ENCODE results near the gene ZNF784.

Gene ZNF784

DNA sequence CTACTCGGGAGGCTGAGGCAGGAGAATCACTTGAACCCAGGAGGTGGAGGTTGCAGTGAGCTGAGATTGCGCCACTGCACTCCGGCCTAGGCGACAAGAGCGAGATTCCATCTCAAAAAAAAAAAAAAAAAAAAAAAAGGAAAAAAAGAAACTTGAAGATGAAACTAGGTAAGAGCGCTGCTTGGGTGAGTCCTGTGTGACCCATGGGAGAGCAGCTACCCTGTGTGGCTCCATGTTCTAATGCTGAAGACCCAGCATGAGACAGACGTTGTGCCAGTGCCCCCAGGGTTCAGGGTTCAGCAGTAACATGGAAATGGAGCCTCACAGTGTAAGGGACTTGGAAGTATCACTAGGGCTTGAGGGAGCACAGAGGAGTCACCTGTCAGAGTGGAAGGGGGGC, 5.9 kb downstream of the ZNF784 start:
- TF ChIP-seq, protein P1, sequence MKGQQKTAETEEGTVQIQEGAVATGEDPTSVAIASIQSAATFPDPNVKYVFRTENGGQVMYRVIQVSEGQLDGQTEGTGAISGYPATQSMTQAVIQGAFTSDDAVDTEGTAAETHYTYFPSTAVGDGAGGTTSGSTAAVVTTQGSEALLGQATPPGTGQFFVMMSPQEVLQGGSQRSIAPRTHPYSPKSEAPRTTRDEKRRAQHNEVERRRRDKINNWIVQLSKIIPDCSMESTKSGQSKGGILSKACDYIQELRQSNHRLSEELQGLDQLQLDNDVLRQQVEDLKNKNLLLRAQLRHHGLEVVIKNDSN (IDR thresholded peaks at IDR 0.05): no peak
- TF ChIP-seq ZBTB7A (IDR thresholded peaks at IDR 0.05; ENCODE audit: low read depth) (no peak), RAD21 (IDR thresholded peaks at IDR 0.05; ENCODE audit: low read depth) (no peak), CEBPB (IDR thresholded peaks at IDR 0.05) (no peak), TEAD4 (IDR thresholded peaks at IDR 0.05) (no peak), TCF12 (IDR thresholded peaks at IDR 0.05; ENCODE audit: low read depth) (no peak), EGR1 (IDR thresholded peaks at IDR 0.05) (no peak), TAF1 (IDR thresholded peaks at IDR 0.05; ENCODE audit: low read depth) (no peak), YY1 (IDR thresholded peaks at IDR 0.05; ENCODE audit: low read depth) (no peak), CREB1 (IDR thresholded peaks at IDR 0.05; ENCODE audit: low read depth) (no peak), NFIC (IDR thresholded peaks at IDR 0.05) (no peak), FOXM1 (IDR thresholded peaks at IDR 0.05; ENCODE audit: borderline replicate concordance, low read depth) (no peak), EP300 (IDR thresholded peaks at IDR 0.05; ENCODE audit: borderline replicate concordance) (no peak)
- TF ChIP-seq, protein P2, sequence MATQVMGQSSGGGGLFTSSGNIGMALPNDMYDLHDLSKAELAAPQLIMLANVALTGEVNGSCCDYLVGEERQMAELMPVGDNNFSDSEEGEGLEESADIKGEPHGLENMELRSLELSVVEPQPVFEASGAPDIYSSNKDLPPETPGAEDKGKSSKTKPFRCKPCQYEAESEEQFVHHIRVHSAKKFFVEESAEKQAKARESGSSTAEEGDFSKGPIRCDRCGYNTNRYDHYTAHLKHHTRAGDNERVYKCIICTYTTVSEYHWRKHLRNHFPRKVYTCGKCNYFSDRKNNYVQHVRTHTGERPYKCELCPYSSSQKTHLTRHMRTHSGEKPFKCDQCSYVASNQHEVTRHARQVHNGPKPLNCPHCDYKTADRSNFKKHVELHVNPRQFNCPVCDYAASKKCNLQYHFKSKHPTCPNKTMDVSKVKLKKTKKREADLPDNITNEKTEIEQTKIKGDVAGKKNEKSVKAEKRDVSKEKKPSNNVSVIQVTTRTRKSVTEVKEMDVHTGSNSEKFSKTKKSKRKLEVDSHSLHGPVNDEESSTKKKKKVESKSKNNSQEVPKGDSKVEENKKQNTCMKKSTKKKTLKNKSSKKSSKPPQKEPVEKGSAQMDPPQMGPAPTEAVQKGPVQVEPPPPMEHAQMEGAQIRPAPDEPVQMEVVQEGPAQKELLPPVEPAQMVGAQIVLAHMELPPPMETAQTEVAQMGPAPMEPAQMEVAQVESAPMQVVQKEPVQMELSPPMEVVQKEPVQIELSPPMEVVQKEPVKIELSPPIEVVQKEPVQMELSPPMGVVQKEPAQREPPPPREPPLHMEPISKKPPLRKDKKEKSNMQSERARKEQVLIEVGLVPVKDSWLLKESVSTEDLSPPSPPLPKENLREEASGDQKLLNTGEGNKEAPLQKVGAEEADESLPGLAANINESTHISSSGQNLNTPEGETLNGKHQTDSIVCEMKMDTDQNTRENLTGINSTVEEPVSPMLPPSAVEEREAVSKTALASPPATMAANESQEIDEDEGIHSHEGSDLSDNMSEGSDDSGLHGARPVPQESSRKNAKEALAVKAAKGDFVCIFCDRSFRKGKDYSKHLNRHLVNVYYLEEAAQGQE (IDR thresholded peaks at IDR 0.05; ENCODE audit: low read depth): no peak
- TF ChIP-seq, protein P3, sequence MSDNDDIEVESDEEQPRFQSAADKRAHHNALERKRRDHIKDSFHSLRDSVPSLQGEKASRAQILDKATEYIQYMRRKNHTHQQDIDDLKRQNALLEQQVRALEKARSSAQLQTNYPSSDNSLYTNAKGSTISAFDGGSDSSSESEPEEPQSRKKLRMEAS (IDR thresholded peaks at IDR 0.05): no peak

DNA sequence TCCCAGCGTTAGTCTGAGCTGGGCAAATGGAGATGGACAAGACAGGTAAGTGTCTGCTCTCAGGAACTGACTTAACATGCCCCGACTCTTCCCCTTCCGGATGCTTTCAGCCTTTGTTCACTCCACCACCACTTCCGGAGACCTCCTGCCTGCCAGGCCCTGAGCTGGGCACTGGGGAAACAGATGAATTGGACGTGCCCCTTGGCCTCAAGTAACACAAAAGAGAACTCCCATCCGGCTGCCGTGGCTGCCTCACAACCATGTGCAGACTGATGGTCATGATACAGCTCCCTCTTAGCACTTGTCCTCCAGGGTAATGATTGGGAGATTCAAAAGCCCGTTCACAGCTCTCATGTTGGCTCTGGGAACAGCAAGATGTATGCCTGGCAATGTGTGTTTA, 6.9 kb downstream of the ZNF784 start:
- TF ChIP-seq CREB1 (IDR thresholded peaks at IDR 0.05; ENCODE audit: low read depth) (no peak), EGR1 (IDR thresholded peaks at IDR 0.05) (no peak), TEAD4 (IDR thresholded peaks at IDR 0.05) (no peak), TAF1 (IDR thresholded peaks at IDR 0.05; ENCODE audit: low read depth) (no peak), RAD21 (IDR thresholded peaks at IDR 0.05; ENCODE audit: low read depth) (no peak), ZBTB7A (IDR thresholded peaks at IDR 0.05; ENCODE audit: low read depth) (no peak), TCF12 (IDR thresholded peaks at IDR 0.05; ENCODE audit: low read depth) (no peak), NFIC (IDR thresholded peaks at IDR 0.05) (no peak), FOXM1 (IDR thresholded peaks at IDR 0.05; ENCODE audit: borderline replicate concordance, low read depth) (no peak), CEBPB (IDR thresholded peaks at IDR 0.05) (no peak), EP300 (IDR thresholded peaks at IDR 0.05; ENCODE audit: borderline replicate concordance) (no peak), YY1 (IDR thresholded peaks at IDR 0.05; ENCODE audit: low read depth) (no peak)
- TF ChIP-seq, protein P2 (IDR thresholded peaks at IDR 0.05; ENCODE audit: low read depth): no peak
- TF ChIP-seq, protein P3 (IDR thresholded peaks at IDR 0.05): no peak
- TF ChIP-seq, protein P1 (IDR thresholded peaks at IDR 0.05): no peak

DNA sequence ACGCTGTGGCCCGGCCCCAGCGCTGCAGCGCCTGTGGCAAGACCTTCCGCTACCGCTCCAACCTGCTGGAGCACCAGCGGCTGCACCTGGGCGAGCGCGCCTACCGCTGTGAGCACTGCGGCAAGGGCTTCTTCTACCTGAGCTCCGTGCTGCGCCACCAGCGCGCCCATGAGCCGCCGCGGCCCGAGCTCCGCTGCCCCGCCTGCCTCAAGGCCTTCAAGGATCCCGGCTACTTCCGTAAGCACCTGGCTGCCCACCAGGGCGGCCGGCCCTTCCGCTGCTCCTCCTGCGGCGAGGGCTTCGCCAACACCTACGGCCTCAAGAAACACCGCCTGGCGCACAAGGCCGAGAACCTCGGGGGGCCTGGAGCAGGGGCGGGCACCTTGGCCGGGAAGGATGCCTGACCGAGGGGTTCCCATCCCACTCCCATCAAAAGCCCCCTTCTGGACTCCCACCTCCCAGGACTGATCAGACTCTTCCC, 7.9 kb downstream of the ZNF784 start:
- TF ChIP-seq EGR1 (IDR thresholded peaks at IDR 0.05) (no peak), CEBPB (IDR thresholded peaks at IDR 0.05) (no peak), EP300 (IDR thresholded peaks at IDR 0.05; ENCODE audit: borderline replicate concordance) (no peak), CREB1 (IDR thresholded peaks at IDR 0.05; ENCODE audit: low read depth) (no peak), RAD21 (IDR thresholded peaks at IDR 0.05; ENCODE audit: low read depth) (no peak), ZBTB7A (IDR thresholded peaks at IDR 0.05; ENCODE audit: low read depth) (no peak), FOXM1 (IDR thresholded peaks at IDR 0.05; ENCODE audit: borderline replicate concordance, low read depth) (no peak), TCF12 (IDR thresholded peaks at IDR 0.05; ENCODE audit: low read depth) (no peak), YY1 (IDR thresholded peaks at IDR 0.05; ENCODE audit: low read depth) (no peak)

DNA sequence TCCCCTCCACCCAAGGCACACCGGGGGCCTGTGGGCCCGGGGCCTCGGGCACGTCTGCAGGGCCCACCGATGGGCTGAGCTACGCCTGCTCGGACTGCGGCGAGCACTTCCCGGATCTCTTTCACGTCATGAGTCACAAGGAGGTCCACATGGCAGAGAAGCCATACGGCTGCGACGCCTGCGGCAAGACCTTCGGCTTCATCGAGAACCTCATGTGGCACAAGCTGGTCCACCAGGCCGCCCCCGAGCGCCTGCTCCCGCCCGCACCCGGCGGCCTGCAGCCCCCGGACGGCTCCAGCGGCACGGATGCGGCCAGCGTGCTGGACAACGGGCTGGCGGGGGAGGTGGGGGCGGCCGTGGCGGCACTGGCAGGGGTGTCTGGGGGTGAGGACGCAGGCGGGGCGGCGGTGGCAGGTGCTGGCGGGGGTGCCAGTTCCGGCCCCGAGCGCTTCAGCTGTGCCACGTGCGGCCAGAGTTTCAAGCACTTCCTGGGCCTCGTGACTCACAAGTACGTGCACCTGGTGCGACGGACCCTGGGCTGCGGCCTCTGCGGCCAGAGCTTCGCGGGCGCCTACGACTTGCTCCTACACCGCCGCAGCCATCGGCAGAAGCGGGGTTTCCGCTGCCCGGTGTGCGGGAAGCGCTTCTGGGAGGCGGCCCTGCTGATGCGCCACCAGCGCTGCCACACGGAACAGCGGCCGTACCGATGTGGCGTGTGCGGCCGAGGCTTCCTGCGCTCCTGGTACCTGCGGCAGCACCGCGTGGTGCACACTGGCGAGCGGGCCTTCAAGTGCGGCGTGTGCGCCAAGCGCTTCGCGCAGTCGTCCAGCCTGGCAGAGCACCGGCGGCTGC, 8.6 kb downstream of the ZNF784 start:
- no peak for TF ChIP-seq ZBTB7A (IDR thresholded peaks at IDR 0.05; ENCODE audit: low read depth)
- TF ChIP-seq, protein P2 (IDR thresholded peaks at IDR 0.05; ENCODE audit: low read depth): no peak
- no peak for TF ChIP-seq EP300 (IDR thresholded peaks at IDR 0.05; ENCODE audit: borderline replicate concordance)
- no peak for TF ChIP-seq CEBPB (IDR thresholded peaks at IDR 0.05)
- TF ChIP-seq NFIC (IDR thresholded peaks at IDR 0.05): no peak
- no peak for TF ChIP-seq TEAD4 (IDR thresholded peaks at IDR 0.05)
- TF ChIP-seq TAF1 (IDR thresholded peaks at IDR 0.05; ENCODE audit: low read depth): no peak
- TF ChIP-seq EGR1 (IDR thresholded peaks at IDR 0.05): no peak
- TF ChIP-seq TCF12 (IDR thresholded peaks at IDR 0.05; ENCODE audit: low read depth): no peak
- no peak for TF ChIP-seq CREB1 (IDR thresholded peaks at IDR 0.05; ENCODE audit: low read depth)
- no peak for TF ChIP-seq RAD21 (IDR thresholded peaks at IDR 0.05; ENCODE audit: low read depth)
- TF ChIP-seq, protein P1 (IDR thresholded peaks at IDR 0.05): no peak
- no peak for TF ChIP-seq YY1 (IDR thresholded peaks at IDR 0.05; ENCODE audit: low read depth)
- TF ChIP-seq, protein P3 (IDR thresholded peaks at IDR 0.05): no peak
- TF ChIP-seq FOXM1 (IDR thresholded peaks at IDR 0.05; ENCODE audit: borderline replicate concordance, low read depth): no peak

Data from Ishikawa (cell line).